ENCODE measurements around the gene PPP6R2. TPM values are rescaled to one million over a fixed set of nuclear protein-coding genes. Genes with fewer than 3 reads are reported as not detected.
"Not testable (repeated sequence)": the region's sequence is repeated elsewhere in the genome, so short reads cannot be mapped to it uniquely, and the experiment has no call there.

Gene PPP6R2
- polyA plus RNA-seq, 2 donors = 30.2 to 38.2 TPM

GRCh38 chr22:50357222-50357621 lies 14.1 kb downstream of the PPP6R2 start:
- no peak overlapping the region for H3K27ac ChIP-seq (ENCODE audit: low read depth in 2 of 2, low read length in 1 of 2)
- H3K36me3 ChIP-seq (ENCODE audit: control insufficient read depth in 2 of 2, insufficient read depth in 2 of 2, low read length in 1 of 2) = peaks cover 0 to 12% of the 10 kb centered on the region in 2 donors
- H3K27me3 ChIP-seq (ENCODE audit: control insufficient read depth in 1 of 2, insufficient read depth in 2 of 2, low read length in 2 of 2) = no peaks in the 10 kb centered on the region
- no peaks in the 10 kb centered on the region for H3K9me3 ChIP-seq (ENCODE audit: control insufficient read depth in 2 of 2, insufficient read depth in 1 of 2, low read depth in 1 of 2, low read length in 1 of 2)
- 88 to 93% methylated on average over 1 of the region's 1 CpG for WGBS, 2 donors
- peaks cover 0 to 6% of the 10 kb centered on the region in 2 donors for H3K4me1 ChIP-seq (ENCODE audit: control insufficient read depth in 2 of 2, insufficient read depth in 2 of 2, low read length in 1 of 2)
- no peak overlapping the region for H3K4me3 ChIP-seq (ENCODE audit: low read depth in 1 of 2, low read length in 2 of 2)

DNA sequence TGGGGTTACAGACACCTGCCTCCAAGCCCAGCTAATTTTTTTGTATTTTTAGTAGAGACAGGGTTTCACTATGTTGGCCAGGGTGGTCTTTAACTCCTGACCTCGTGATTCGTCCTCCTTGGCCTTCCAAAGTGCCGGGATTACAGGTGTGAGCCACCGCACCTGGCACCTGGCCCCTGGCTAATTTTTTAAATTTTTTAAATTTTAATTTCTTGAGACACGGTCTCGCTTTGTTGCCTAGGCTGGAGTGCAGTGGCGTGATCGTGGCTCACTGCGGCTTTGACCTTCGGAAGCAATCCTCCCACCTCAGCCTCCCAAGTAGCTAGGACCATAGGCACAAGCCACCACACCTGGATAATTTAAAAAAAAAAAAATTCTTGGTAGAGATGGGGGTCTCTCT lies 14.6 kb downstream of the PPP6R2 start:
- 87 to 90% methylated on average over 10 of the region's 10 CpGs for WGBS, 2 donors
- H3K27me3 ChIP-seq (ENCODE audit: control insufficient read depth in 1 of 2, insufficient read depth in 2 of 2, low read length in 2 of 2) = no peaks in the 10 kb centered on the region
- no peak overlapping the region for H3K27ac ChIP-seq (ENCODE audit: low read depth in 2 of 2, low read length in 1 of 2)
- H3K4me1 ChIP-seq (ENCODE audit: control insufficient read depth in 2 of 2, insufficient read depth in 2 of 2, low read length in 1 of 2) = peaks cover 0 to 6% of the 10 kb centered on the region in 2 donors
- no peak overlapping the region for H3K4me3 ChIP-seq (ENCODE audit: low read depth in 1 of 2, low read length in 2 of 2)
- peaks cover 0 to 14% of the 10 kb centered on the region in 2 donors for H3K36me3 ChIP-seq (ENCODE audit: control insufficient read depth in 2 of 2, insufficient read depth in 2 of 2, low read length in 1 of 2)
- no peaks in the 10 kb centered on the region for H3K9me3 ChIP-seq (ENCODE audit: control insufficient read depth in 2 of 2, insufficient read depth in 1 of 2, low read depth in 1 of 2, low read length in 1 of 2)

DNA sequence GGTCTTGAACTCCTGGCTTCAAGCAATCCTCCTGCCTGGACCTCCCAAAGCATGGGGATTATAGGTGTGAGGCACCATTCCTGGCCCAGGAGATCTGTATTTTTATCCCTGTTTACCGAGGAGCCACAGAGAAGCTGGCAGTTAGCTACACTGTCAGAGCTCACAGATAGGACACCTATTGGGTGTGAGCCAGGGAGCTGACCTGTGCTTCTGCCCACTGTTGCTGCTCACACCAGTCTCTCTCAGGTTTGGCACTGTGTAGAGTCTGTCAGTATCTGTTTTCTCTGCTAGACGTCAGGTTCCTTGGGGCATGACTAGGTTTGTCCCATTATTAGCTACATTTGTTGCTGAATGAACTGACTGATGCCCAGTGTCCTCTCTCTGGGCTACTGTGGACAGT lies 17.5 kb downstream of the PPP6R2 start:
- WGBS, 2 donors = 67 to 71% methylated on average over 2 of the region's 2 CpGs
- H3K9me3 ChIP-seq (ENCODE audit: control insufficient read depth in 2 of 2, insufficient read depth in 1 of 2, low read depth in 1 of 2, low read length in 1 of 2) = no peaks in the 10 kb centered on the region
- H3K27me3 ChIP-seq (ENCODE audit: control insufficient read depth in 1 of 2, insufficient read depth in 2 of 2, low read length in 2 of 2) = no peaks in the 10 kb centered on the region
- H3K36me3 ChIP-seq (ENCODE audit: control insufficient read depth in 2 of 2, insufficient read depth in 2 of 2, low read length in 1 of 2) = peaks cover 0 to 16% of the 10 kb centered on the region in 2 donors
- H3K27ac ChIP-seq (ENCODE audit: low read depth in 2 of 2, low read length in 1 of 2) = no peak overlapping the region
- H3K4me3 ChIP-seq (ENCODE audit: low read depth in 1 of 2, low read length in 2 of 2) = no peak overlapping the region
- H3K4me1 ChIP-seq (ENCODE audit: control insufficient read depth in 2 of 2, insufficient read depth in 2 of 2, low read length in 1 of 2) = peaks cover 0 to 6% of the 10 kb centered on the region in 2 donors

- Histone ChIP-seq H3K9me3 (ENCODE audit: control insufficient read depth in 2 of 2, insufficient read depth in 1 of 2, low read depth in 1 of 2, low read length in 1 of 2) (no peaks in the 10 kb centered on the region), H3K36me3 (ENCODE audit: control insufficient read depth in 2 of 2, insufficient read depth in 2 of 2, low read length in 1 of 2) (peaks cover 0 to 16% of the 10 kb centered on the region in 2 donors), H3K27me3 (ENCODE audit: control insufficient read depth in 1 of 2, insufficient read depth in 2 of 2, low read length in 2 of 2) (no peaks in the 10 kb centered on the region), H3K27ac (ENCODE audit: low read depth in 2 of 2, low read length in 1 of 2) (no peak overlapping the region), H3K4me3 (ENCODE audit: low read depth in 1 of 2, low read length in 2 of 2) (no peak overlapping the region), H3K4me1 (ENCODE audit: control insufficient read depth in 2 of 2, insufficient read depth in 2 of 2, low read length in 1 of 2) (peaks cover 0 to 6% of the 10 kb centered on the region in 2 donors)
- 60 to 63% methylated on average over 5 of the region's 5 CpGs for WGBS, 2 donors
Measured at GRCh38 chr22:50361222-50361621, 18.1 kb downstream of the PPP6R2 start.

DNA sequence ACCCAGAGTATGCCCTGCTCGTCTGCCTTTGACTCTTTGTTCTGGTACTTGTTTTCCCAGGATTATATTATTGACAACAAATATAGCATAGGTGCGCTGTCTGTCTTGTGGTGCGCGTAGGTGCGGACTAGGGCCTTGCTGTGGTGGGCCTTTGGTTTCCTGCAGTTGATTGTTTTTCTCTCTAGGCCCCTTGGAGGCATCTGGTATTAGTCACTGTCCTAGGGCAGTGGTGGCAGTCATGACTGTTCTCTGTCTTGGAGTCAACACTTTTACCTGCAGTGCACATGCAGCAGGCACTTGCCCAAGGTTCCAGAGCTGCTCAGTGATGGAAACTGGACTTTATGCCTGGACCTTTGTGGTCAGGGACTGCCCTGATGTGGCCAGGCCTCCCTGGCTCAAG lies 18.6 kb downstream of the PPP6R2 start:
- Histone ChIP-seq H3K4me3 (ENCODE audit: low read depth in 1 of 2, low read length in 2 of 2) (no peak overlapping the region), H3K36me3 (ENCODE audit: control insufficient read depth in 2 of 2, insufficient read depth in 2 of 2, low read length in 1 of 2) (peaks cover 0 to 16% of the 10 kb centered on the region in 2 donors), H3K27ac (ENCODE audit: low read depth in 2 of 2, low read length in 1 of 2) (no peak overlapping the region), H3K27me3 (ENCODE audit: control insufficient read depth in 1 of 2, insufficient read depth in 2 of 2, low read length in 2 of 2) (no peaks in the 10 kb centered on the region), H3K9me3 (ENCODE audit: control insufficient read depth in 2 of 2, insufficient read depth in 1 of 2, low read depth in 1 of 2, low read length in 1 of 2) (no peaks in the 10 kb centered on the region), H3K4me1 (ENCODE audit: control insufficient read depth in 2 of 2, insufficient read depth in 2 of 2, low read length in 1 of 2) (peaks cover 2 to 6% of the 10 kb centered on the region in 2 donors)
- WGBS, 2 donors = 61% methylated on average over 5 of the region's 5 CpGs

GRCh38 chr22:50363166-50363802 lies 20.2 kb downstream of the PPP6R2 start:
- H3K4me3 ChIP-seq (ENCODE audit: low read depth in 1 of 2, low read length in 2 of 2) = no peak overlapping the region
- no peaks in the 10 kb centered on the region for H3K9me3 ChIP-seq (ENCODE audit: control insufficient read depth in 2 of 2, insufficient read depth in 1 of 2, low read depth in 1 of 2, low read length in 1 of 2)
- H3K36me3 ChIP-seq (ENCODE audit: control insufficient read depth in 2 of 2, insufficient read depth in 2 of 2, low read length in 1 of 2) = peaks cover 0 to 18% of the 10 kb centered on the region in 2 donors
- no peaks in the 10 kb centered on the region for H3K27me3 ChIP-seq (ENCODE audit: control insufficient read depth in 1 of 2, insufficient read depth in 2 of 2, low read length in 2 of 2)
- 90 to 92% methylated on average over 8 of the region's 8 CpGs for WGBS, 2 donors
- no peak overlapping the region for H3K27ac ChIP-seq (ENCODE audit: low read depth in 2 of 2, low read length in 1 of 2)
- peaks cover 2 to 6% of the 10 kb centered on the region in 2 donors for H3K4me1 ChIP-seq (ENCODE audit: control insufficient read depth in 2 of 2, insufficient read depth in 2 of 2, low read length in 1 of 2)

DNA sequence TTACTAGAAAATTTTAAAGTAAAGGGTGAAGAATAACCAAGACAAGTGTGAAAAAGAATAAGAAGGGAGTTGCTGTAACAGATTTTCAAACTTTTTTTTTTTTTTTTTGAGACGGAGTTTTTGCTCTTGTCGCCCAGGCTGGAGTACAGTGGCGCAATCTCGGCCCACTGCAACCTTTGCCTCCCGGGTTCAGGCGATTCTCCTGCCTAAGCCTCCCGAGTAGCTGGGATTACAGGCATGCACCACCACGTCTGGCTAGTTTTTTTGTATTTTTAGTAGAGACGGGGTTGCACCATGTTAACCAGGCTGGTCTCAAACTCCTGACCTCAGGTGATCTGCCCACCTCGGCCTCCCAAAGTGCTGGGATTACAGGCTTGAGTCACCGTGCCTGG lies 20.7 kb downstream of the PPP6R2 start:
- H3K9me3 ChIP-seq (ENCODE audit: control insufficient read depth in 2 of 2, insufficient read depth in 1 of 2, low read depth in 1 of 2, low read length in 1 of 2); H3K4me3 ChIP-seq (ENCODE audit: low read depth in 1 of 2, low read length in 2 of 2); H3K27me3 ChIP-seq (ENCODE audit: control insufficient read depth in 1 of 2, insufficient read depth in 2 of 2, low read length in 2 of 2); H3K27ac ChIP-seq (ENCODE audit: low read depth in 2 of 2, low read length in 1 of 2); H3K4me1 ChIP-seq (ENCODE audit: control insufficient read depth in 2 of 2, insufficient read depth in 2 of 2, low read length in 1 of 2): not testable (repeated sequence)
- H3K36me3 ChIP-seq (ENCODE audit: control insufficient read depth in 2 of 2, insufficient read depth in 2 of 2, low read length in 1 of 2) = peaks cover 2 to 21% of the 10 kb centered on the region in 2 donors
- WGBS, 2 donors = 88 to 91% methylated on average over 11 of the region's 11 CpGs

DNA sequence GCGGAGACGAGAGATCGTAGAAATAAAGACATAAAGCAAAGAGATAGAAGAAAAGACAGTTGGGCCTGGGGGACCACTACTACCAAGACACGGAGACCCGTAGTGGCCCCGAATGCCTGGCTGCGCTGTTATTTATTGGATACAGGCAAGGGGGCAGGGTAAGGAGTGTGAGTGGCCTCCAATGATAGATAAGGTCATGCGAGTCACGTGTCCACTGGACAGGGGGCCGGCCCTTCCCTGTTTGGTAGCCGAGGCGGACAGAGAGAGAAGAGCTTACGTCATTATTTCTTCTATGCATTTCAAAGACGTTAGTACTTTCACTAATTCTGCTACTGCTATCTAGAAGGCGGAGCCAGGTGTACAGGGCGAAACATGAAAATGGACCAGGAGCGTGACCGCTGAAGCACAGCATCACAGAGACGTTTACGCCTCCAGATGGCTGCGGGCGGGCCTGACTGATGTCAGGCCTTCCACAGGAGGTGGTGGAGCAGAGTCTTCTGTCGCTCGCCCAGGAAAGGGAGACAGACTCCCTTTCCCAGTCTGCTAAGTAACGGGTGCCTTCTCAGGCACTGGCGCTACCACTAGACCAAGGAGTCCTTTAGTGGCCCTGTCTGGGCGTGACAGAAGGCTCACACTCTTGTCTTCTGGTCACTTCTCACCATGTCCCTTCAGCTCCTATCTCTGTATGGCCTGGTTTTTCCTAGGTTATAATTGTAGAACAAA lies 24.8 kb downstream of the PPP6R2 start:
- peaks cover 0 to 2% of the 10 kb centered on the region in 2 donors for H3K4me1 ChIP-seq (ENCODE audit: control insufficient read depth in 2 of 2, insufficient read depth in 2 of 2, low read length in 1 of 2)
- WGBS, 2 donors = 94 to 95% methylated on average over 27 of the region's 27 CpGs
- no peak overlapping the region for H3K27ac ChIP-seq (ENCODE audit: low read depth in 2 of 2, low read length in 1 of 2)
- no peaks in the 10 kb centered on the region for H3K9me3 ChIP-seq (ENCODE audit: control insufficient read depth in 2 of 2, insufficient read depth in 1 of 2, low read depth in 1 of 2, low read length in 1 of 2)
- peaks cover 2 to 10% of the 10 kb centered on the region in 2 donors for H3K36me3 ChIP-seq (ENCODE audit: control insufficient read depth in 2 of 2, insufficient read depth in 2 of 2, low read length in 1 of 2)
- no peaks in the 10 kb centered on the region for H3K27me3 ChIP-seq (ENCODE audit: control insufficient read depth in 1 of 2, insufficient read depth in 2 of 2, low read length in 2 of 2)
- H3K4me3 ChIP-seq (ENCODE audit: low read depth in 1 of 2, low read length in 2 of 2) = no peak overlapping the region

- H3K36me3 ChIP-seq (ENCODE audit: control insufficient read depth in 2 of 2, insufficient read depth in 2 of 2, low read length in 1 of 2) = peaks cover 2 to 7% of the 10 kb centered on the region in 2 donors
- H3K27me3 ChIP-seq (ENCODE audit: control insufficient read depth in 1 of 2, insufficient read depth in 2 of 2, low read length in 2 of 2) = no peaks in the 10 kb centered on the region
- WGBS, 2 donors = 96 to 97% methylated on average over 2 of the region's 2 CpGs
- H3K27ac ChIP-seq (ENCODE audit: low read depth in 2 of 2, low read length in 1 of 2) = no peak overlapping the region
- no peaks in the 10 kb centered on the region for H3K9me3 ChIP-seq (ENCODE audit: control insufficient read depth in 2 of 2, insufficient read depth in 1 of 2, low read depth in 1 of 2, low read length in 1 of 2)
- peaks cover 0 to 2% of the 10 kb centered on the region in 2 donors for H3K4me1 ChIP-seq (ENCODE audit: control insufficient read depth in 2 of 2, insufficient read depth in 2 of 2, low read length in 1 of 2)
- H3K4me3 ChIP-seq (ENCODE audit: low read depth in 1 of 2, low read length in 2 of 2) = no peak overlapping the region
Measured at GRCh38 chr22:50371101-50371648, 28.0 kb downstream of the PPP6R2 start.
